Thymus (tissue), 11 donors: ENCODE results near the gene TSR1. TPM values are rescaled to one million over a fixed set of nuclear protein-coding genes. Genes with fewer than 3 reads are reported as not detected.
A peak's percentile ranks its signal among the peaks of the same experiment; 100 is the strongest.

Experiments used
- DNase-seq, 9 donors: peaks; one replicate each; pipeline ENCODE4 v3.0.0-alpha.2; 2013; ENCODE audit warnings: low spot score in 9 of 9, low read depth in 6 of 9, missing footprints in 1 of 9
- H3K27ac ChIP-seq, 2 donors: one replicate each; pipeline ENCODE4 v1.5.1; 2013; ENCODE audit warnings: control low read depth in 1 of 2, low read depth in 1 of 2, low read length in 1 of 2, mild to moderate bottlenecking in 1 of 2, moderate library complexity in 1 of 2
- H3K27me3 ChIP-seq, 2 donors: one replicate each; pipeline ENCODE4 v1.5.1; 2013; ENCODE audit warnings: low read length in 1 of 2; ENCODE audit not compliant: control insufficient read depth in 2 of 2, insufficient read depth in 1 of 2
- H3K36me3 ChIP-seq, 2 donors: one replicate each; pipeline ENCODE4 v1.5.1; 2013; ENCODE audit warnings: low read length in 1 of 2, mild to moderate bottlenecking in 1 of 2, moderate library complexity in 1 of 2; ENCODE audit not compliant: control insufficient read depth in 2 of 2, insufficient read depth in 2 of 2
- H3K4me1 ChIP-seq, 2 donors: one replicate each; pipeline ENCODE4 v1.5.1; 2013; ENCODE audit warnings: low read length in 2 of 2; ENCODE audit not compliant: control insufficient read depth in 2 of 2, insufficient read depth in 2 of 2
- H3K4me3 ChIP-seq, 2 donors: one replicate each; pipeline ENCODE4 v1.5.1; 2013; ENCODE audit warnings: low read length in 2 of 2, control low read depth in 1 of 2, mild to moderate bottlenecking in 1 of 2
- H3K9me3 ChIP-seq, 2 donors: one replicate each; pipeline ENCODE4 v1.5.1; 2013; ENCODE audit warnings: low read length in 1 of 2, mild to moderate bottlenecking in 1 of 2; ENCODE audit not compliant: control insufficient read depth in 2 of 2, insufficient read depth in 1 of 2
- WGBS: extraction: QIAGEN DNeasy Blood & Tissue Kit; methylation state at CpG from one replicate; pipeline ENCODE4 v1.1.7; 2013; 5-methylcytosine and 5-hydroxymethylcytosine counted together
- polyA plus RNA-seq: library from polyadenylated mRNA; stranded (reverse); fragments of 200-250 nt; gene quantifications from one replicate; pipeline ENCODE4 v1.2.3, GENCODE V29; 2013
- total RNA-seq: library from RNA; stranded (reverse); fragments of 120-200 nt; gene quantifications from one replicate; pipeline ENCODE4 v1.2.4, GENCODE V29; 2013
- donor health status: healthy.

The TSR1 gene
- total and polyA plus RNA-seq, 2 donors, result 12.4 to 18.3 TPM

GRCh38 chr17:2351269-2351668 is 15.0 kb upstream of the TSR1 start:
- DNase-seq, result no peak
- H3K27me3 ChIP-seq, result no peaks in the 10 kb centered on the region
- 97% methylated on average over 6 of the region's 6 CpGs for WGBS
- H3K36me3 ChIP-seq, result peaks cover 3 to 7% of the 10 kb centered on the region in 2 donors
- no peak overlapping the region for H3K4me3 ChIP-seq
- no peak overlapping the region for H3K27ac ChIP-seq
- H3K9me3 ChIP-seq, result no peaks in the 10 kb centered on the region
- peaks cover 10 to 15% of the 10 kb centered on the region in 2 donors for H3K4me1 ChIP-seq

GRCh38 chr17:2347805-2348685 is 11.8 kb upstream of the TSR1 start:
- H3K4me1 ChIP-seq, result peaks cover under 1 to 3% of the 10 kb centered on the region in 2 donors
- 94% methylated on average over 11 of the region's 11 CpGs for WGBS
- no peak overlapping the region for H3K4me3 ChIP-seq
- no peaks in the 10 kb centered on the region for H3K27me3 ChIP-seq
- DNase-seq, result no peak
- H3K27ac ChIP-seq, result no peak overlapping the region
- no peaks in the 10 kb centered on the region for H3K9me3 ChIP-seq
- H3K36me3 ChIP-seq, result peaks cover 17 to 21% of the 10 kb centered on the region in 2 donors

GRCh38 chr17:2346475-2346874 is 10.2 kb upstream of the TSR1 start:
- peaks cover 21 to 26% of the 10 kb centered on the region in 2 donors for H3K36me3 ChIP-seq
- no peak overlapping the region for H3K27ac ChIP-seq
- 99% methylated on average over 8 of the region's 8 CpGs for WGBS
- no peaks in the 10 kb centered on the region for H3K27me3 ChIP-seq
- no peaks in the 10 kb centered on the region for H3K9me3 ChIP-seq
- no peaks in the 10 kb centered on the region for H3K4me1 ChIP-seq
- no peak for DNase-seq
- H3K4me3 ChIP-seq, result no peak overlapping the region

GRCh38 chr17:2344528-2344927 is 8.3 kb upstream of the TSR1 start:
- Histone ChIP-seq H3K36me3 (peaks cover 21 to 25% of the 10 kb centered on the region in 2 donors), H3K9me3 (no peaks in the 10 kb centered on the region), H3K4me3 (no peak overlapping the region), H3K4me1 (no peaks in the 10 kb centered on the region), H3K27ac (no peak overlapping the region), H3K27me3 (no peaks in the 10 kb centered on the region)
- DNase-seq, result no peak
- WGBS, result 96% methylated on average over 10 of the region's 10 CpGs

- 87% methylated on average over 5 of the region's 5 CpGs for WGBS
- no peak overlapping the region for H3K27ac ChIP-seq
- H3K4me1 ChIP-seq, result peaks cover under 1% of the 10 kb centered on the region in 2 donors
- H3K36me3 ChIP-seq, result peaks cover 20 to 25% of the 10 kb centered on the region in 2 donors
- H3K4me3 ChIP-seq, result no peak overlapping the region
- H3K9me3 ChIP-seq, result no peaks in the 10 kb centered on the region
- DNase-seq, result no peak
- H3K27me3 ChIP-seq, result no peaks in the 10 kb centered on the region
Measured at GRCh38 chr17:2343421-2343820, 7.2 kb upstream of the TSR1 start.

- 46% methylated on average over 5 of the region's 5 CpGs for WGBS
- no peak for DNase-seq
- H3K27ac ChIP-seq, result no peak overlapping the region
- no peaks in the 10 kb centered on the region for H3K27me3 ChIP-seq
- H3K4me3 ChIP-seq, result peak overlapping the region; percentile 44 to 93
- peaks cover 13 to 20% of the 10 kb centered on the region in 2 donors for H3K4me1 ChIP-seq
- H3K36me3 ChIP-seq, result peaks cover 23% of the 10 kb centered on the region in 2 donors
- H3K9me3 ChIP-seq, result no peaks in the 10 kb centered on the region
Measured at GRCh38 chr17:2338315-2338657, 2.0 kb upstream of the TSR1 start.

GRCh38 chr17:2337544-2338314 is 1.5 kb upstream of the TSR1 start:
- Histone ChIP-seq H3K9me3 (no peaks in the 10 kb centered on the region), H3K27me3 (no peaks in the 10 kb centered on the region), H3K27ac (peak overlapping the region in 1 of 2 donors; percentile 91), H3K36me3 (peaks cover 23 to 29% of the 10 kb centered on the region in 2 donors), H3K4me1 (peaks cover 13 to 20% of the 10 kb centered on the region in 2 donors), H3K4me3 (peak overlapping the region; percentile 44 to 93)
- DNase-seq, result peak in 3 of 9 donors; percentile 12 to 42 (median 31)
- under 1% methylated on average over 92 of the region's 92 CpGs for WGBS

- peaks cover 22 to 35% of the 10 kb centered on the region in 2 donors for H3K36me3 ChIP-seq
- peak within 1 kb of the TSS; percentile 85 to 93 for H3K4me3 ChIP-seq
- under 1% methylated on average over 77 of the region's 77 CpGs for WGBS
- no peaks in the 10 kb centered on the region for H3K9me3 ChIP-seq
- DNase-seq, result peak in 4 of 9 donors; percentile 48 to 77 (median 70)
- peak within 1 kb of the TSS; percentile 91 to 92 for H3K27ac ChIP-seq
- no peaks in the 10 kb centered on the region for H3K27me3 ChIP-seq
- H3K4me1 ChIP-seq, result peaks cover 13 to 20% of the 10 kb centered on the region in 2 donors
Measured at GRCh38 chr17:2336852-2337543, 741 bp upstream of the TSR1 start, which contains the start of gene SGSM2. Gene SGSM2 (plus strand): TSS chr17:2337501. CDS start chr17:2337689, 188 bp downstream.
